Neural crest cell (in vitro differentiated cells): Measurements from ENCODE around the gene POT1. TPM values are rescaled to one million over a fixed set of nuclear protein-coding genes. Genes with fewer than 3 reads are reported as not detected.

Experiments
- DNase-seq: peaks from one replicate; pipeline ENCODE4 v3.0.0; 2021; ENCODE audit warnings: low read depth, mixed read lengths, low spot score
- H3K27ac Mint-ChIP-seq: one replicate; pipeline ENCODE4 v1.8.0; 2021; ENCODE audit warnings: mild to moderate bottlenecking, mixed read lengths; ENCODE audit not compliant: unreplicated experiment
- H3K27me3 Mint-ChIP-seq: 2 replicates; pipeline ENCODE4 v1.8.0; 2021; ENCODE audit warnings: low read depth, mild to moderate bottlenecking, mixed read lengths
- H3K36me3 Mint-ChIP-seq: 2 replicates; pipeline ENCODE4 v1.8.0; 2021; ENCODE audit warnings: low read depth, mild to moderate bottlenecking, mixed read lengths
- H3K4me1 Mint-ChIP-seq: 2 replicates; pipeline ENCODE4 v1.8.0; 2021; ENCODE audit warnings: mixed read lengths
- H3K4me3 Mint-ChIP-seq: one replicate; pipeline ENCODE4 v1.8.0; 2021; ENCODE audit warnings: mild to moderate bottlenecking, mixed read lengths
- H3K9me3 Mint-ChIP-seq: 2 replicates; pipeline ENCODE4 v1.8.0; 2021; ENCODE audit warnings: mixed read lengths
- total RNA-seq: library from RNA; stranded (reverse); gene quantifications from 2 replicates; pipeline ENCODE4 v1.2.1, GENCODE V29; 2021
- TF ChIP-seq, protein P1 (sequence below): fragments of 200-600 bp; sonication (generic); conservative IDR thresholded peaks from 2 replicates; pipeline ENCODE4 v1.5.0; 2021; ENCODE audit warnings: antibody characterized with exemption, mild to moderate bottlenecking

The POT1 gene
- total RNA-seq, 1 donor from 2014 or later, result 23.6 TPM

DNA sequence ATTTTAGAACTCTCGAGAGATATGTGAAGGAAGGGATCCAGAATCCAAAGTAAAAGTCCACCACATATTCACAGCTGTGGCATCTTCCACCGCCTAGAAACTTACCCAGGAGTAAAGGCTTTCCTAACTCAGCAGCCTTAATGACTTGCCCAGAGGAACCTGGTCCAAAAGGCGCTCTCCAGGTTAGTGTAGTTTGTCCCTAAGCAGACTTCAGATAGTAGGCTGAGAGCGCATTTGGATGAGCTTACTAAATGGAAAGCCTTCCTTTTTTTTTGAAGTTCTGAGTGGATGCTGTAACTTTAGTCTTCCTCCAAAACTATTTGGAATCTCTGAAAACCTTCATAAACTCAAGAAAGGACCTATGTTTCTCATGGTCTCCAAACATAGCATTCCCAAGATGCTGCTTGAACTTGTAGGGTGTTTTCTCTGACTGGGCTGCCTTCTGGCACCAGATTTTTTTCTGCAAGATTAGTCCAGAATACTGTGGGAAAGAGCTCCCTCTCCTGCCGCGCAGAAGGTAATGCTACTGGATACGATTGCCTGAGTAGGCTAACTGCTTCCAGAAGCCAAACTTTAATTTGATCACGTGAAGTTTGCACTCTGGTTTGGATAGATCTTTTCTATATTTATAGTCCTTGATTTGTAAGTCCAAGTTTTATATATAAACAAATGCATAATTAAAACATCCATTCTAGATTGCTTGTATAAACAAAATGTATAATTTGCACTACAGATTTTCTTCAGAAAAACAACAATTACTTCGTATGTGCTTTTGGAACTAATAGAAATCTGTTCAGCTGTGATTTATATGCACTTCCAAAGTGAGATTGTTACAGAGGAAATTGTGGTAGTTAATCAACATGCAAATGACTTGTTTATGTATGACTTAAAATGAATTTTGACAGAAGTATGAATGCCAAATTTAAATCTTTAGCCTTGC lies 144.5 kb downstream of the POT1 start:
- Mint-ChIP-seq H3K27me3 (no peaks in the 10 kb centered on the region), H3K27ac (no peak overlapping the region), H3K36me3 (no peaks in the 10 kb centered on the region), H3K4me1 (peaks cover 12% of the 10 kb centered on the region), H3K4me3 (no peak overlapping the region), H3K9me3 (no peaks in the 10 kb centered on the region)
- peak; percentile 55 for DNase-seq
- TF ChIP-seq, protein P1, sequence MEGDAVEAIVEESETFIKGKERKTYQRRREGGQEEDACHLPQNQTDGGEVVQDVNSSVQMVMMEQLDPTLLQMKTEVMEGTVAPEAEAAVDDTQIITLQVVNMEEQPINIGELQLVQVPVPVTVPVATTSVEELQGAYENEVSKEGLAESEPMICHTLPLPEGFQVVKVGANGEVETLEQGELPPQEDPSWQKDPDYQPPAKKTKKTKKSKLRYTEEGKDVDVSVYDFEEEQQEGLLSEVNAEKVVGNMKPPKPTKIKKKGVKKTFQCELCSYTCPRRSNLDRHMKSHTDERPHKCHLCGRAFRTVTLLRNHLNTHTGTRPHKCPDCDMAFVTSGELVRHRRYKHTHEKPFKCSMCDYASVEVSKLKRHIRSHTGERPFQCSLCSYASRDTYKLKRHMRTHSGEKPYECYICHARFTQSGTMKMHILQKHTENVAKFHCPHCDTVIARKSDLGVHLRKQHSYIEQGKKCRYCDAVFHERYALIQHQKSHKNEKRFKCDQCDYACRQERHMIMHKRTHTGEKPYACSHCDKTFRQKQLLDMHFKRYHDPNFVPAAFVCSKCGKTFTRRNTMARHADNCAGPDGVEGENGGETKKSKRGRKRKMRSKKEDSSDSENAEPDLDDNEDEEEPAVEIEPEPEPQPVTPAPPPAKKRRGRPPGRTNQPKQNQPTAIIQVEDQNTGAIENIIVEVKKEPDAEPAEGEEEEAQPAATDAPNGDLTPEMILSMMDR, result peak; percentile 92

DNA sequence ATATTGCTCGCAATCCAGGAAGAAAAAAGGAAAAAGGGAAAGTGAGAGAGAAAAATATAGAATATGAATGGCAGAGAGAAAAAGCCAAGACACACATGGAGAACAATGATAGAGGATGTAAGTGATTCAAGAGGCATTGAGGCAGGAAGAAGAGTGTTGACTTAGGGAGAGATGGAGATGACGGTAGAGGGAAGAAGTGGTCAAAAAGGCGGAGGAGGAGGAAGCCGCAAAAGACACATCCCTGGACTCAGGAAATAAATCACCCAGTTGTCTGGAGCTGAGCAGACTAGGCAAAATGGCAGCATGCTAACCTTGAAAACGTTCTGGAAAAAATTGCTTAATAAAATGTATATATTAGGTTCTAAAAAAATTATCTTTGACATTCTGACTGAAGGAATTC lies 146.4 kb downstream of the POT1 start:
- TF ChIP-seq, protein P1, result no peak

DNA sequence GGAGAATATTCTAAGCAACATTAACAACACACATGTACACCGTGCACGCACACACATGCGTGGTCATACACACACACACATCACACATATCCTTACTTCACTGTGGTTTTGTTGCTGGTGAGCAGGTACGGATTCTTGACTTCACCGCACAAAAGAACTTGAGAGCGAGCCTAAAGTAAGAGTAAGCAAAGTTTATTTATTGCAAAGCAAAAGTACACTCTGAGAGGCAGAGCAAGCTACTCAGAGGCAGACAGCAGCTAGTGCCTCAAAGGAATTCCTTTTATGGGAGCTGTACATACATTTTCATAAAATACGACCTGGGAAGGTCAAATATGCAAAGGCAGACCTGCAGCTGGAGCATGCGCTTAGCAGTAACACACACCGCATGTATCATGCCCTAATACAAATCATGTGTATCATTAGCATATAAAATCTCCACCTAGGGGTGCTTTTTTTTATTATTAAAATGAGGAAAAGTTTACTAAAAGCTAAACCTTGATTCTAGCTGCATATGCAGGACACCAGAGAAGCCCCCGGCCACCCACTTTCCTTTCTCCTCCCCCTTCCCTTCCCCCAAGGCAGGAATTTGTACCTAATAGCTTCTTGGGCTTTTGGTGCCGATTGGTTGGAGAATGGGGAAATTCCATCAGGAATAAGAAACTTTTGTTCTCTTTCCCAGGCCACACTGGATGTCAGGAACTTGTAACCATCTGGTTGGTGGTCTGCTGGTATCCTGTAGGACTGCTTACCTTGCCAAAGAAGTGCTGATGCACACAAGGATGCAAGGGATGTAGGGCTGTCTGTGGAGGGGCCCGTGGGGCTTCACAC lies 147.5 kb downstream of the POT1 start:
- Mint-ChIP-seq H3K27ac (no peak overlapping the region), H3K27me3 (no peaks in the 10 kb centered on the region), H3K4me3 (no peak overlapping the region), H3K4me1 (peaks cover 12% of the 10 kb centered on the region), H3K9me3 (no peaks in the 10 kb centered on the region), H3K36me3 (no peaks in the 10 kb centered on the region)
- TF ChIP-seq, protein P1, result no peak
- no peak for DNase-seq

More for the DNA sequence above, 146.4 kb downstream of the POT1 start:
- no peak for DNase-seq
- Mint-ChIP-seq H3K4me1 (peaks cover 12% of the 10 kb centered on the region), H3K27me3 (no peaks in the 10 kb centered on the region), H3K4me3 (no peak overlapping the region), H3K27ac (no peak overlapping the region), H3K9me3 (no peaks in the 10 kb centered on the region), H3K36me3 (no peaks in the 10 kb centered on the region)

DNA sequence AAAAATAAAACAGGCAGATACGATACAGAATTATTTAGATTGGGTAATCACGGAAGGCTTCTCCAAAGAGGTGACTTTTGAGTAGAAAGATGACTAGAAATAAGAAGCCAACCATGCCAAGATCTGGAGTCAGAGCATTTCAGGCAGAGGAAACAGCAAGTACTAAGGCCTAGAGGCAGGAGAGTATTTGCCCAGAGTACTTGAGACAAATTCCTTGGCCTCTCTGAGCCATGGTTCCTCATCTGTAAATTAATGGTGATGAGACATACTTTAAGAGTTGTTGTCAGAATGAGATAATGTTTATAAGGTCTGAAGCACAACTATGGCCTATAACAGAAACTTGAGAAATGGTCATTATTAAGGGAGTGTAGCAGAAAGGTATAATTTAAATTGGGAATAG lies 148.2 kb downstream of the POT1 start:
- TF ChIP-seq, protein P1, result no peak
- Mint-ChIP-seq H3K27me3 (no peaks in the 10 kb centered on the region), H3K27ac (no peak overlapping the region), H3K9me3 (no peaks in the 10 kb centered on the region), H3K4me1 (peaks cover 12% of the 10 kb centered on the region), H3K4me3 (no peak overlapping the region), H3K36me3 (no peaks in the 10 kb centered on the region)
- no peak for DNase-seq

DNA sequence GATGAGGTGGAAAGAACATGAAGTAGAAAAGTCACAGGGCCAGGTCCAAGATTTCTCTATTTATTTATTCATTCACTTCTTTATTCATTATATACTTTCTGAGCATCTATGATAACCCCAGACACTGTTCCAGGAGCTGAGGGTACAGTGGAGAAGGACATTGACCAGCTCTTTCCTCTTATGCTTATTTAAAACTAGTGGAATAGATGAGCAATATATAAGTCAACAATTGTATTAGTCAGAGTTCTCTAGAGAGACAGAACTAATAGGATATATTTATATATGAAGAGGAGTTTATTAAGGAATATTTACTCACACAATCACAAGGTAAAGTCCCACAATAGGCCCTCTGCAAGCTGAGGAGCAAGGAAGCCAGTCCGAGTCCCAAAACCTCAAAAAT lies 149.0 kb downstream of the POT1 start:
- no peaks in the 10 kb centered on the region for H3K36me3 Mint-ChIP-seq
- no peaks in the 10 kb centered on the region for H3K27me3 Mint-ChIP-seq
- no peak overlapping the region for H3K4me3 Mint-ChIP-seq
- DNase-seq, result no peak
- TF ChIP-seq, protein P1, result no peak
- no peak overlapping the region for H3K27ac Mint-ChIP-seq
- H3K4me1 Mint-ChIP-seq, result peaks cover 12% of the 10 kb centered on the region
- H3K9me3 Mint-ChIP-seq, result no peaks in the 10 kb centered on the region
